ENCODE measurements around the gene SLC37A4. TPM values are rescaled to one million over a fixed set of nuclear protein-coding genes. Genes with fewer than 3 reads are reported as not detected.

The SLC37A4 gene
- total RNA-seq, 1 donor from 2014 or later, result 21.2 TPM

GRCh38 chr11:119024430-119025098, 6.1 kb downstream of the SLC37A4 start:
- no peak overlapping the region for H3K4me3 Mint-ChIP-seq (ENCODE audit: unreplicated experiment)
- H3K36me3 Mint-ChIP-seq (ENCODE audit: unreplicated experiment), result no peaks in the 10 kb centered on the region

GRCh38 chr11:119023741-119024140, 6.9 kb downstream of the SLC37A4 start:
- Mint-ChIP-seq H3K27ac (ENCODE audit: unreplicated experiment) (no peak overlapping the region), H3K4me1 (ENCODE audit: low read depth, unreplicated experiment) (peaks cover 5% of the 10 kb centered on the region), H3K4me3 (ENCODE audit: unreplicated experiment) (no peak overlapping the region), H3K36me3 (ENCODE audit: unreplicated experiment) (no peaks in the 10 kb centered on the region), H3K27me3 (ENCODE audit: unreplicated experiment) (peaks cover 1% of the 10 kb centered on the region), H3K9me3 (ENCODE audit: unreplicated experiment) (peaks cover 3% of the 10 kb centered on the region)
- TF ChIP-seq CTCF (IDR thresholded peaks at IDR 0.05; ENCODE audit: partially characterized antibody, unreplicated experiment), result no peak
- DNase-seq, result no peak

More at GRCh38 chr11:119024430-119025098, 6.1 kb downstream of the SLC37A4 start:
- no peak for DNase-seq
- Mint-ChIP-seq H3K27ac (ENCODE audit: unreplicated experiment) (no peak overlapping the region), H3K9me3 (ENCODE audit: unreplicated experiment) (peaks cover 3% of the 10 kb centered on the region), H3K4me1 (ENCODE audit: low read depth, unreplicated experiment) (peaks cover 13% of the 10 kb centered on the region), H3K27me3 (ENCODE audit: unreplicated experiment) (peaks cover 2% of the 10 kb centered on the region)
- no peak for TF ChIP-seq CTCF (IDR thresholded peaks at IDR 0.05; ENCODE audit: partially characterized antibody, unreplicated experiment)

GRCh38 chr11:119021631-119022030, 9.0 kb downstream of the SLC37A4 start:
- Mint-ChIP-seq H3K4me3 (ENCODE audit: unreplicated experiment) (peak overlapping the region; percentile 49), H3K9me3 (ENCODE audit: unreplicated experiment) (peaks cover 10% of the 10 kb centered on the region), H3K4me1 (ENCODE audit: low read depth, unreplicated experiment) (peaks cover 9% of the 10 kb centered on the region), H3K27me3 (ENCODE audit: unreplicated experiment) (peaks cover 6% of the 10 kb centered on the region), H3K27ac (ENCODE audit: unreplicated experiment) (no peak overlapping the region), H3K36me3 (ENCODE audit: unreplicated experiment) (peaks cover 4% of the 10 kb centered on the region)
- TF ChIP-seq CTCF (IDR thresholded peaks at IDR 0.05; ENCODE audit: partially characterized antibody, unreplicated experiment), result no peak
- no peak for DNase-seq

GRCh38 chr11:119019996-119020395, 10.7 kb downstream of the SLC37A4 start:
- Mint-ChIP-seq H3K4me3 (ENCODE audit: unreplicated experiment) (peak overlapping the region; percentile 99), H3K27me3 (ENCODE audit: unreplicated experiment) (peaks cover 6% of the 10 kb centered on the region), H3K27ac (ENCODE audit: unreplicated experiment) (peak overlapping the region; percentile 91), H3K4me1 (ENCODE audit: low read depth, unreplicated experiment) (peaks cover 9% of the 10 kb centered on the region), H3K36me3 (ENCODE audit: unreplicated experiment) (peaks cover 4% of the 10 kb centered on the region), H3K9me3 (ENCODE audit: unreplicated experiment) (peaks cover 10% of the 10 kb centered on the region)
- no peak for TF ChIP-seq CTCF (IDR thresholded peaks at IDR 0.05; ENCODE audit: partially characterized antibody, unreplicated experiment)
- no peak for DNase-seq

All from glutamatergic neuron (in vitro differentiated cells).